Activated CD4-positive, alpha-beta memory T cell treated with anti-CD3 and anti-CD28 coated beads for 36 hours (primary cell): Measurements from ENCODE around the gene KRT8. TPM values are rescaled to one million over a fixed set of nuclear protein-coding genes. Genes with fewer than 3 reads are reported as not detected.

ENCODE experiments used
- CTCF ChIA-PET: fragments of 350-600 bp; sonication (Branson Sonifier 250); formaldehyde crosslinking; loops from one replicate; lab custom pipeline; 2021; ENCODE audit warnings: antibody characterized with exemption, inconsistent platforms; lab: Charles Lee
- POLR2A ChIA-PET: fragments of 350-600 bp; sonication (Branson Sonifier 250); formaldehyde crosslinking; loops from one replicate; lab custom pipeline; 2021; ENCODE audit warnings: antibody characterized with exemption; lab: Charles Lee
- DNase-seq: peaks from one replicate; pipeline ENCODE4 v3.0.0-alpha.2; 2020
- H3K27ac Mint-ChIP-seq: one replicate; pipeline ENCODE4 v1.8.0; 2021; ENCODE audit warnings: mixed read lengths
- H3K27me3 Mint-ChIP-seq: one replicate; pipeline ENCODE4 v1.8.0; 2021; ENCODE audit warnings: mixed read lengths
- H3K36me3 Mint-ChIP-seq: one replicate; pipeline ENCODE4 v1.8.0; 2021; ENCODE audit warnings: mixed read lengths
- H3K4me1 Mint-ChIP-seq: one replicate; pipeline ENCODE4 v1.8.0; 2021; ENCODE audit warnings: low read depth, mixed read lengths
- H3K4me3 Mint-ChIP-seq: one replicate; pipeline ENCODE4 v1.8.0; 2021; ENCODE audit warnings: mild to moderate bottlenecking, mixed read lengths
- H3K9me3 Mint-ChIP-seq: one replicate; pipeline ENCODE4 v1.8.0; 2021; ENCODE audit warnings: mixed read lengths
- intact Hi-C: fragments of 100-400 bp; cut with micrococcal nuclease; formaldehyde crosslinking; loops from one replicate; pipeline ENCODE4 v1.15.1; 2023
- total RNA-seq, 2 experiments: library from RNA; stranded (reverse); gene quantifications; one replicate each; pipeline ENCODE4 v1.2.3, GENCODE V29; 2021

The KRT8 gene
- total RNA-seq, 2 experiments from 2014 or later, result 0.51 to 0.67 TPM

GRCh38 chr12:52907092-52907810 is 2.4 kb upstream of the KRT8 start:
- H3K4me3 Mint-ChIP-seq, result no peak overlapping the region
- no peak overlapping the region for H3K27ac Mint-ChIP-seq
- no peak for DNase-seq
- no peaks in the 10 kb centered on the region for H3K27me3 Mint-ChIP-seq
- no peaks in the 10 kb centered on the region for H3K9me3 Mint-ChIP-seq
- H3K36me3 Mint-ChIP-seq, result no peaks in the 10 kb centered on the region
- POLR2A ChIA-PET, result no interaction called here
- CTCF ChIA-PET, result no interaction called here
- intact Hi-C loops, result no loop called here
- H3K4me1 Mint-ChIP-seq, result peaks cover 4% of the 10 kb centered on the region

GRCh38 chr12:52906191-52906601 is 1.3 kb upstream of the KRT8 start:
- Mint-ChIP-seq H3K36me3 (no peaks in the 10 kb centered on the region), H3K4me3 (no peak overlapping the region), H3K27me3 (no peaks in the 10 kb centered on the region), H3K27ac (no peak overlapping the region), H3K9me3 (no peaks in the 10 kb centered on the region), H3K4me1 (peaks cover 4% of the 10 kb centered on the region)
- DNase-seq, result no peak
- ChIA-PET CTCF (interaction anchor here (1.2 kb wide), 1 partner anchor 26 kb away, joined by 3 read pairs; no protein-coding TSS in a partner anchor), POLR2A (interaction anchor here (0.5 kb wide), 1 partner anchor 67 kb away, joined by 4 read pairs; no protein-coding TSS in a partner anchor)
- intact Hi-C loops, result no loop called here

GRCh38 chr12:52903855-52904508 is 894 bp downstream of the KRT8 start:
- Mint-ChIP-seq H3K9me3 (no peaks in the 10 kb centered on the region), H3K27ac (no peak overlapping the region), H3K4me3 (peak overlapping the region; percentile 61), H3K36me3 (no peaks in the 10 kb centered on the region), H3K27me3 (peaks cover 3% of the 10 kb centered on the region), H3K4me1 (peaks cover 4% of the 10 kb centered on the region)
- DNase-seq, result peak; percentile 41
- intact Hi-C loops, result no loop called here
- CTCF ChIA-PET, result interaction anchor here (1.0 to 2.6 kb wide), 2 partner anchors 19 to 24 kb away, joined by 3 to 11 read pairs; no protein-coding TSS in a partner anchor
- POLR2A ChIA-PET, result interaction anchor here (0.5 kb wide), 1 partner anchor 622 kb away, joined by 3 read pairs; no protein-coding TSS in a partner anchor

GRCh38 chr12:52903285-52903854 is 1.5 kb downstream of the KRT8 start:
- no peaks in the 10 kb centered on the region for H3K9me3 Mint-ChIP-seq
- peaks cover 3% of the 10 kb centered on the region for H3K27me3 Mint-ChIP-seq
- H3K4me1 Mint-ChIP-seq, result peaks cover 4% of the 10 kb centered on the region
- H3K36me3 Mint-ChIP-seq, result no peaks in the 10 kb centered on the region
- CTCF ChIA-PET, result interaction anchor here (1.0 to 2.6 kb wide), 2 partner anchors 19 to 24 kb away, joined by 3 to 11 read pairs; no protein-coding TSS in a partner anchor
- H3K4me3 Mint-ChIP-seq, result peak overlapping the region; percentile 26
- no peak overlapping the region for H3K27ac Mint-ChIP-seq
- POLR2A ChIA-PET, result interaction anchor here (0.5 kb wide), 1 partner anchor 621 kb away, joined by 3 read pairs; no protein-coding TSS in a partner anchor
- peak; percentile 69 for DNase-seq
- intact Hi-C loops, result no loop called here

GRCh38 chr12:52901715-52902541 is 2.9 kb downstream of the KRT8 start:
- no peak overlapping the region for H3K4me3 Mint-ChIP-seq
- intact Hi-C loops, result no loop called here
- H3K9me3 Mint-ChIP-seq, result no peaks in the 10 kb centered on the region
- CTCF ChIA-PET, result interaction anchor here (0.9 to 1.7 kb wide), 4 partner anchors 8 to 79 kb away, joined by 3 to 8 read pairs (median 3); no protein-coding TSS in a partner anchor
- no peaks in the 10 kb centered on the region for H3K36me3 Mint-ChIP-seq
- no peak overlapping the region for H3K27ac Mint-ChIP-seq
- POLR2A ChIA-PET, result no interaction called here
- H3K4me1 Mint-ChIP-seq, result peaks cover 4% of the 10 kb centered on the region
- no peak for DNase-seq
- peaks cover 3% of the 10 kb centered on the region for H3K27me3 Mint-ChIP-seq

- Mint-ChIP-seq H3K27ac (no peak overlapping the region), H3K27me3 (peaks cover 3% of the 10 kb centered on the region), H3K4me3 (no peak overlapping the region), H3K9me3 (no peaks in the 10 kb centered on the region), H3K4me1 (peaks cover 4% of the 10 kb centered on the region), H3K36me3 (no peaks in the 10 kb centered on the region)
- CTCF ChIA-PET, result interaction anchor here (0.9 to 1.7 kb wide), 4 partner anchors 9 to 79 kb away, joined by 3 to 8 read pairs (median 3); no protein-coding TSS in a partner anchor
- intact Hi-C loops, result no loop called here
- DNase-seq, result no peak
- POLR2A ChIA-PET, result no interaction called here
Observed at GRCh38 chr12:52900896-52901714, 3.8 kb downstream of the KRT8 start.

- Mint-ChIP-seq H3K9me3 (no peaks in the 10 kb centered on the region), H3K27ac (no peak overlapping the region), H3K27me3 (peaks cover 3% of the 10 kb centered on the region), H3K4me3 (no peak overlapping the region), H3K4me1 (peaks cover 4% of the 10 kb centered on the region), H3K36me3 (no peaks in the 10 kb centered on the region)
- intact Hi-C loops, result no loop called here
- POLR2A ChIA-PET, result no interaction called here
- no peak for DNase-seq
- CTCF ChIA-PET, result interaction anchor here (0.9 to 4.3 kb wide), 3 partner anchors 15 to 80 kb away, joined by 3 to 39 read pairs (median 3); no protein-coding TSS in a partner anchor
Observed at GRCh38 chr12:52900166-52900895, 4.5 kb downstream of the KRT8 start.

- no peak overlapping the region for H3K4me3 Mint-ChIP-seq
- H3K36me3 Mint-ChIP-seq, result no peaks in the 10 kb centered on the region
- CTCF ChIA-PET, result interaction anchor here (0.9 to 4.3 kb wide), 3 partner anchors 14 to 81 kb away, joined by 3 to 39 read pairs (median 3); no protein-coding TSS in a partner anchor
- peaks cover 3% of the 10 kb centered on the region for H3K27me3 Mint-ChIP-seq
- H3K27ac Mint-ChIP-seq, result no peak overlapping the region
- POLR2A ChIA-PET, result no interaction called here
- no peaks in the 10 kb centered on the region for H3K9me3 Mint-ChIP-seq
- peaks cover 4% of the 10 kb centered on the region for H3K4me1 Mint-ChIP-seq
- DNase-seq, result no peak
- intact Hi-C loops, result no loop called here
Observed at GRCh38 chr12:52899338-52900035, 5.4 kb downstream of the KRT8 start.

GRCh38 chr12:52896190-52897100 is 8.4 kb downstream of the KRT8 start:
- ChIA-PET POLR2A (no interaction called here), CTCF (interaction anchor here (4.0 to 4.3 kb wide), 2 partner anchors 11 to 84 kb away, joined by 18 to 39 read pairs; no protein-coding TSS in a partner anchor)
- peaks cover 5% of the 10 kb centered on the region for H3K27me3 Mint-ChIP-seq
- intact Hi-C loops, result no loop called here
- no peak for DNase-seq
- H3K4me1 Mint-ChIP-seq, result no peaks in the 10 kb centered on the region
- H3K9me3 Mint-ChIP-seq, result no peaks in the 10 kb centered on the region
- H3K27ac Mint-ChIP-seq, result no peak overlapping the region
- H3K4me3 Mint-ChIP-seq, result no peak overlapping the region
- H3K36me3 Mint-ChIP-seq, result no peaks in the 10 kb centered on the region
